Transverse colon (tissue), 4 donors: ENCODE measurements around the gene TAF4. TPM values are rescaled to one million over a fixed set of nuclear protein-coding genes. Genes with fewer than 3 reads are reported as not detected.

Experiments
- DNase-seq: peaks from one replicate; pipeline ENCODE4 v3.0.0-alpha.2; 2019
- H3K27ac ChIP-seq, 4 donors: fragments of 200-600 bp; sonication (generic); 2 replicates each; pipeline ENCODE4 v1.5.1; 2016 to 2018; ENCODE audit warnings: inconsistent platforms in 4 of 4
- H3K27me3 ChIP-seq: fragments of 200-600 bp; sonication (generic); 2 replicates; pipeline ENCODE4 v1.5.1; 2017; ENCODE audit warnings: inconsistent platforms
- H3K36me3 ChIP-seq, 4 donors: fragments of 200-600 bp; sonication (generic); 2 replicates each; pipeline ENCODE4 v1.5.1; 2017 to 2019; ENCODE audit warnings: inconsistent platforms in 4 of 4
- H3K4me1 ChIP-seq, 4 donors: fragments of 200-600 bp; sonication (generic); 2 replicates each; pipeline ENCODE4 v1.5.1; 2017 to 2020; ENCODE audit warnings: inconsistent platforms in 4 of 4
- H3K4me3 ChIP-seq, 4 donors: fragments of 200-600 bp; sonication (generic); 1 replicate in 1 of 4; 2 replicates in 3 of 4; pipeline versions ENCODE4 v1.5.1 to v1.6.1; 2017 to 2019; ENCODE audit warnings: inconsistent platforms in 4 of 4
- H3K9me3 ChIP-seq, 2 donors: fragments of 200-600 bp; sonication (generic); 2 replicates each; pipeline ENCODE4 v1.5.1; 2017 to 2019; ENCODE audit warnings: inconsistent platforms in 2 of 2
- CTCF ChIP-seq, 5 experiments: fragments of 200-600 bp in 3 of 5; fragments of 450-650 bp in 2 of 5; sonication (generic) in 3 of 5; IDR thresholded peaks; 1 replicate in 2 of 5; 2 replicates in 3 of 5; pipeline ENCODE4 v1.5.1; 2016 to 2017; ENCODE audit warnings: antibody characterized with exemption in 5 of 5, inconsistent platforms in 3 of 5, mild to moderate bottlenecking in 2 of 5, moderate library complexity in 1 of 5
- EP300 ChIP-seq: sonication (generic); formaldehyde crosslinking; IDR thresholded peaks from one replicate; pipeline ENCODE4 v1.6.1; 2017; ENCODE audit warnings: antibody characterized with exemption, low read depth
- POLR2A ChIP-seq: fragments of 450-650 bp; IDR thresholded peaks from one replicate; pipeline ENCODE4 v1.6.1; 2016; ENCODE audit warnings: antibody characterized with exemption, mild to moderate bottlenecking, moderate library complexity
- POLR2AphosphoS5 ChIP-seq, 3 donors: sonication (generic); formaldehyde crosslinking; IDR thresholded peaks; one replicate each; pipeline ENCODE4 v1.6.1; 2016; ENCODE audit warnings: antibody characterized with exemption in 3 of 3
- WGBS, 2 donors: methylation state at CpG; one replicate each; pipeline ENCODE4 v1.1.5; 2018; ENCODE audit warnings: low coverage in 1 of 2; 5-methylcytosine and 5-hydroxymethylcytosine counted together
- in situ Hi-C, 4 donors: fragments of 200-750 bp; cut with MboI; loops; one replicate each; pipeline versions ENCODE4 v1.15.0 to v1.15.1; 2017; ENCODE audit warnings: low sequenced_read_pairs in 3 of 4, low pct_ligation_motif_present in 1 of 4, low pct_unique_long_range_greater_than_20kb in 1 of 4
- intact Hi-C: fragments of 100-400 bp; cut with DNase I; formaldehyde crosslinking; loops from one replicate; pipeline ENCODE4 v1.15.1; 2023; ENCODE audit warnings: low total_unique reads
- total RNA-seq, 4 donors: library from RNA; depleted of rRNA; stranded (reverse); fragments of >200 nt; gene quantifications; one replicate each; pipeline ENCODE4 v1.1.0, GENCODE V29; 2016

TAF4 gene
- total RNA-seq, 4 donors from 2014 or later, result 18.9 to 39.5 (median 24.3) TPM

- TF ChIP-seq CTCF (IDR thresholded peaks at IDR 0.05) (no peak), EP300 (no peak), POLR2AphosphoS5 (IDR thresholded peaks at IDR 0.05) (no peak), POLR2A (no peak)
- no peak for DNase-seq
- H3K4me1 ChIP-seq, result no peaks in the 10 kb centered on the region
- in situ Hi-C loops (no loop called here), intact Hi-C loops (no loop called here)
- H3K36me3 ChIP-seq, result no peaks in the 10 kb centered on the region
- no peaks in the 10 kb centered on the region for H3K27me3 ChIP-seq
- no peak overlapping the region for H3K4me3 ChIP-seq
- no peaks in the 10 kb centered on the region for H3K9me3 ChIP-seq
- no peak overlapping the region for H3K27ac ChIP-seq
- 89% methylated on average over 16 to 17 of the region's 17 CpGs for WGBS, 2 donors
Measured at GRCh38 chr20:62043131-62043914, 22.4 kb downstream of the TAF4 start.

- WGBS, 2 donors, result 93 to 96% methylated on average over 8 to 22 of the region's 22 CpGs
- H3K9me3 ChIP-seq, result no peaks in the 10 kb centered on the region
Measured at GRCh38 chr20:62042025-62042820, 23.5 kb downstream of the TAF4 start.

GRCh38 chr20:62040933-62041332 lies 24.7 kb downstream of the TAF4 start:
- TF ChIP-seq POLR2AphosphoS5 (IDR thresholded peaks at IDR 0.05) (no peak), EP300 (no peak), POLR2A (no peak), CTCF (IDR thresholded peaks at IDR 0.05) (no peak)
- in situ Hi-C loops (no loop called here), intact Hi-C loops (no loop called here)
- Histone ChIP-seq H3K9me3 (no peaks in the 10 kb centered on the region), H3K36me3 (no peaks in the 10 kb centered on the region), H3K4me1 (no peaks in the 10 kb centered on the region), H3K4me3 (no peak overlapping the region), H3K27ac (no peak overlapping the region), H3K27me3 (no peaks in the 10 kb centered on the region)
- DNase-seq, result no peak
- WGBS, 2 donors, result 92 to 93% methylated on average over 9 to 13 of the region's 13 CpGs

More at GRCh38 chr20:62042025-62042820, 23.5 kb downstream of the TAF4 start:
- no peaks in the 10 kb centered on the region for H3K36me3 ChIP-seq
- no peak overlapping the region for H3K4me3 ChIP-seq
- in situ Hi-C loops (no loop called here), intact Hi-C loops (no loop called here)
- no peaks in the 10 kb centered on the region for H3K4me1 ChIP-seq
- TF ChIP-seq POLR2AphosphoS5 (IDR thresholded peaks at IDR 0.05) (no peak), CTCF (IDR thresholded peaks at IDR 0.05) (no peak), POLR2A (no peak), EP300 (no peak)
- H3K27ac ChIP-seq, result no peak overlapping the region
- no peaks in the 10 kb centered on the region for H3K27me3 ChIP-seq
- DNase-seq, result no peak

- no peak overlapping the region for H3K27ac ChIP-seq
- H3K27me3 ChIP-seq, result no peaks in the 10 kb centered on the region
- no peaks in the 10 kb centered on the region for H3K4me1 ChIP-seq
- 91% methylated on average over 25 of the region's 25 CpGs; no CpG with 5 or more reads in 1 of the 2 donors for WGBS, 2 donors
- no peak overlapping the region for H3K4me3 ChIP-seq
- in situ Hi-C loops, result no loop called here
- TF ChIP-seq CTCF (IDR thresholded peaks at IDR 0.05) (no peak), EP300 (no peak), POLR2A (no peak), POLR2AphosphoS5 (IDR thresholded peaks at IDR 0.05) (no peak)
- DNase-seq, result no peak
- no peaks in the 10 kb centered on the region for H3K36me3 ChIP-seq
- no peaks in the 10 kb centered on the region for H3K9me3 ChIP-seq
- intact Hi-C loops, result no loop called here
Measured at GRCh38 chr20:62040381-62040922, 25.2 kb downstream of the TAF4 start.
